ENCODE measurements around the gene SIRT2. TPM values are rescaled to one million over a fixed set of nuclear protein-coding genes. Genes with fewer than 3 reads are reported as not detected.
"Not testable (repeated sequence)": the region's sequence is repeated elsewhere in the genome, so short reads cannot be mapped to it uniquely, and the experiment has no call there.

SIRT2 gene
- total RNA-seq, 4 donors from 2014 or later, result 108 to 154 (median 129) TPM

GRCh38 chr19:38890686-38891085 lies 8.7 kb downstream of the SIRT2 start:
- H3K4me3 ChIP-seq, result no peak overlapping the region
- peaks cover 0 to 84% (median 5%) of the 10 kb centered on the region in 3 donors for H3K36me3 ChIP-seq
- H3K27ac ChIP-seq, result no peak overlapping the region
- TF ChIP-seq EP300 (IDR thresholded peaks at IDR 0.05) (no peak), POLR2A (IDR thresholded peaks at IDR 0.05) (no peak), CTCF (IDR thresholded peaks at IDR 0.05) (no peak)
- DNase-seq (ENCODE audit: low spot score in 2 of 2), result no peak
- no peaks in the 10 kb centered on the region for H3K9me3 ChIP-seq
- H3K4me1 ChIP-seq, result peaks cover 0 to 13% (median 0%) of the 10 kb centered on the region in 4 donors
- no peaks in the 10 kb centered on the region for H3K27me3 ChIP-seq

- peaks cover 0 to 93% (median 5%) of the 10 kb centered on the region in 3 donors for H3K36me3 ChIP-seq
- 92 to 94% methylated on average over 8 of the region's 8 CpGs for WGBS, 2 donors
- peaks cover 0 to 6% (median 0%) of the 10 kb centered on the region in 4 donors for H3K4me1 ChIP-seq
- H3K4me3 ChIP-seq, result no peak overlapping the region
- DNase-seq (ENCODE audit: low spot score in 2 of 2), result no peak
- H3K9me3 ChIP-seq, result no peaks in the 10 kb centered on the region
- H3K27me3 ChIP-seq, result no peaks in the 10 kb centered on the region
- TF ChIP-seq CTCF (IDR thresholded peaks at IDR 0.05) (no peak), EP300 (IDR thresholded peaks at IDR 0.05) (no peak), POLR2A (IDR thresholded peaks at IDR 0.05) (no peak)
- H3K27ac ChIP-seq, result no peak overlapping the region
Measured at GRCh38 chr19:38889803-38890202, 9.6 kb downstream of the SIRT2 start.

GRCh38 chr19:38888876-38889275 lies 10.5 kb downstream of the SIRT2 start:
- DNase-seq (ENCODE audit: low spot score in 2 of 2), result no peak
- Histone ChIP-seq H3K9me3 (no peaks in the 10 kb centered on the region), H3K4me3 (no peak overlapping the region), H3K27ac (no peak overlapping the region), H3K4me1 (peaks cover 0 to 6% (median 0%) of the 10 kb centered on the region in 4 donors), H3K27me3 (no peaks in the 10 kb centered on the region), H3K36me3 (peaks cover 0 to 97% (median 5%) of the 10 kb centered on the region in 3 donors)
- TF ChIP-seq EP300 (IDR thresholded peaks at IDR 0.05) (no peak), CTCF (IDR thresholded peaks at IDR 0.05) (no peak), POLR2A (IDR thresholded peaks at IDR 0.05) (no peak)
- WGBS, 2 donors, result 93 to 96% methylated on average over 15 to 17 of the region's 17 CpGs

- H3K4me1 ChIP-seq; H3K27me3 ChIP-seq; H3K4me3 ChIP-seq; DNase-seq (ENCODE audit: low spot score in 2 of 2); H3K27ac ChIP-seq; H3K9me3 ChIP-seq: not testable (repeated sequence)
- WGBS, 2 donors, result 96 to 100% methylated on average over 3 of the region's 3 CpGs
- H3K36me3 ChIP-seq, result peaks cover 0 to 96% (median 13%) of the 10 kb centered on the region in 3 donors
Measured at GRCh38 chr19:38884691-38885090, 14.7 kb downstream of the SIRT2 start.

GRCh38 chr19:38883286-38883685 lies 16.1 kb downstream of the SIRT2 start:
- TF ChIP-seq EP300 (IDR thresholded peaks at IDR 0.05) (no peak), CTCF (IDR thresholded peaks at IDR 0.05) (no peak), POLR2A (IDR thresholded peaks at IDR 0.05) (no peak)
- Histone ChIP-seq H3K27me3 (no peaks in the 10 kb centered on the region), H3K36me3 (peaks cover 0 to 96% (median 12%) of the 10 kb centered on the region in 3 donors), H3K4me3 (no peak overlapping the region), H3K9me3 (no peaks in the 10 kb centered on the region), H3K4me1 (peaks cover 0 to 9% (median 3%) of the 10 kb centered on the region in 4 donors), H3K27ac (no peak overlapping the region)
- 86 to 94% methylated on average over 9 of the region's 9 CpGs for WGBS, 2 donors
- DNase-seq (ENCODE audit: low spot score in 2 of 2), result no peak

Measured in tibial nerve (tissue), 4 donors.